Colonic mucosa (tissue), 4 donors: ENCODE data around the gene PRKCE. TPM values are rescaled to one million over a fixed set of nuclear protein-coding genes. Genes with fewer than 3 reads are reported as not detected.
"Not testable (repeated sequence)": the region's sequence is repeated elsewhere in the genome, so short reads cannot be mapped to it uniquely, and the experiment has no call there.

ENCODE experiments used
- DNase-seq: peaks from one replicate; pipeline ENCODE4 v3.0.0-alpha.2; 2020
- H3K27ac ChIP-seq: fragments of 200-600 bp; one replicate; pipeline ENCODE4 v1.8.0; 2021
- H3K27me3 ChIP-seq: fragments of 200-600 bp; one replicate; pipeline ENCODE4 v1.8.0; 2021
- H3K36me3 ChIP-seq: fragments of 200-600 bp; one replicate; pipeline ENCODE4 v1.8.0; 2021
- H3K4me1 ChIP-seq: fragments of 200-600 bp; one replicate; pipeline ENCODE4 v1.8.0; 2021; ENCODE audit warnings: mild to moderate bottlenecking
- H3K4me3 ChIP-seq: fragments of 200-600 bp; one replicate; pipeline ENCODE4 v1.8.0; 2021
- H3K9ac ChIP-seq, 2 donors: one replicate each; pipeline ENCODE4 v1.7.0; 2013; ENCODE audit warnings: control low read depth in 2 of 2, low read depth in 2 of 2, low read length in 2 of 2
- H3K9me3 ChIP-seq: fragments of 200-600 bp; one replicate; pipeline ENCODE4 v1.8.0; 2021
- intact Hi-C: fragments of 100-400 bp; cut with DNase I; formaldehyde crosslinking; loops from one replicate; pipeline ENCODE4 v1.14.1; 2022
- total RNA-seq, 2 donors: library from RNA; stranded (reverse); fragmentation: NEBNext Ultra II Directional in 1 of 2; extraction: Animal tissue kit (Norgen Biotek cat#: 25700) in 1 of 2; gene quantifications; one replicate each; pipeline ENCODE4 v1.2.1, GENCODE V29; 2021
- TF ChIP-seq, protein P1 (sequence below): fragments of 200-600 bp; IDR thresholded peaks from one replicate; pipeline ENCODE4 v1.8.0; 2022; ENCODE audit warnings: antibody characterized with exemption, mild to moderate bottlenecking
- donor health status: healthy.
- donor health status: DM: no; HTN: no; CAD: no.
- donor health status: DM: no; HTN: no; CAD: no.

PRKCE gene
- total RNA-seq, 2 donors from 2014 or later = 17.5 to 25.8 TPM

DNA sequence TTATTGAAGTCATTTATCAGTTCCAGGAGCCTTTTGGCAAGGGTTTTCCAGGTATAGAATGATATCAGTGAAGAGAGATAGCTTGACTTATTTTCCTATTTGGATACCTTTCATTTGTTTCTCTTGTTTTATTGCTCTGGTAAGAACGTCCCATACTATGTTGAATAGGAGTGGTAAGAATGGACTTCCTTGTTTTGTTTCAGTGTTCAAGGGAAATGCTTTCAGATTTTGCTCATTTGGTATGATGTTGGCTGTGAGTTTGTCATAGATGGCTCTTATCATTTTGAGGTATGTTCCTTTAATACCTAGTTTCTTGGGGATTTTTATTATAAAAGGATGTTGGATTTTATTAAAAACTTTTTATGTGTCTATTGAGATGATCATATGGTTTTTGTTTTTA, 558.6 kb downstream of the PRKCE start:
- H3K27ac ChIP-seq = no peak overlapping the region
- no peak overlapping the region for H3K9ac ChIP-seq
- no peaks in the 10 kb centered on the region for H3K27me3 ChIP-seq
- H3K9me3 ChIP-seq = no peaks in the 10 kb centered on the region
- intact Hi-C loops = no loop called here
- no peaks in the 10 kb centered on the region for H3K36me3 ChIP-seq
- H3K4me3 ChIP-seq = no peak overlapping the region
- TF ChIP-seq, protein P1, sequence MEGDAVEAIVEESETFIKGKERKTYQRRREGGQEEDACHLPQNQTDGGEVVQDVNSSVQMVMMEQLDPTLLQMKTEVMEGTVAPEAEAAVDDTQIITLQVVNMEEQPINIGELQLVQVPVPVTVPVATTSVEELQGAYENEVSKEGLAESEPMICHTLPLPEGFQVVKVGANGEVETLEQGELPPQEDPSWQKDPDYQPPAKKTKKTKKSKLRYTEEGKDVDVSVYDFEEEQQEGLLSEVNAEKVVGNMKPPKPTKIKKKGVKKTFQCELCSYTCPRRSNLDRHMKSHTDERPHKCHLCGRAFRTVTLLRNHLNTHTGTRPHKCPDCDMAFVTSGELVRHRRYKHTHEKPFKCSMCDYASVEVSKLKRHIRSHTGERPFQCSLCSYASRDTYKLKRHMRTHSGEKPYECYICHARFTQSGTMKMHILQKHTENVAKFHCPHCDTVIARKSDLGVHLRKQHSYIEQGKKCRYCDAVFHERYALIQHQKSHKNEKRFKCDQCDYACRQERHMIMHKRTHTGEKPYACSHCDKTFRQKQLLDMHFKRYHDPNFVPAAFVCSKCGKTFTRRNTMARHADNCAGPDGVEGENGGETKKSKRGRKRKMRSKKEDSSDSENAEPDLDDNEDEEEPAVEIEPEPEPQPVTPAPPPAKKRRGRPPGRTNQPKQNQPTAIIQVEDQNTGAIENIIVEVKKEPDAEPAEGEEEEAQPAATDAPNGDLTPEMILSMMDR = no peak
- H3K4me1 ChIP-seq = no peaks in the 10 kb centered on the region
- no peak for DNase-seq

DNA sequence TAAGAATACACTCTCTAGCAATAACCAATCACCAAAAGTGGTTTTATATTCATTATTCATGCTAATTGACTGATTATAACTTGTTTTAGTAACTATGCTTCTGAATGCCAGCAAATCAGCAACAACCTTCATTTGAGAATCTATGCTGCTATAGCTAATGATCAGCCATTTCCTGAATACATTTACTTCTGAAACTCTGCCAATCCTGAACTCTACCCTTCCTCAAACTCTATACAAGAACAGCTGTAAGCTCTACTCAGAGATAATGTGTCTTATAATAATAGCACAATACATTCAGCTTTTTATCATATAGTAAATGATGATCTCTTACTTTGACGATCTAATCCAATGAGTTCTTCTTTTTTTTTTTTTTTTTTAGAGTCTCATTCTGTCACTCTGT, 560.0 kb downstream of the PRKCE start:
- Histone ChIP-seq H3K27ac (no peak overlapping the region), H3K9ac (no peak overlapping the region), H3K27me3 (no peaks in the 10 kb centered on the region), H3K4me1 (no peaks in the 10 kb centered on the region), H3K4me3 (no peak overlapping the region), H3K36me3 (no peaks in the 10 kb centered on the region), H3K9me3 (no peaks in the 10 kb centered on the region)
- TF ChIP-seq, protein P1 = no peak
- intact Hi-C loops = no loop called here
- DNase-seq = no peak

DNA sequence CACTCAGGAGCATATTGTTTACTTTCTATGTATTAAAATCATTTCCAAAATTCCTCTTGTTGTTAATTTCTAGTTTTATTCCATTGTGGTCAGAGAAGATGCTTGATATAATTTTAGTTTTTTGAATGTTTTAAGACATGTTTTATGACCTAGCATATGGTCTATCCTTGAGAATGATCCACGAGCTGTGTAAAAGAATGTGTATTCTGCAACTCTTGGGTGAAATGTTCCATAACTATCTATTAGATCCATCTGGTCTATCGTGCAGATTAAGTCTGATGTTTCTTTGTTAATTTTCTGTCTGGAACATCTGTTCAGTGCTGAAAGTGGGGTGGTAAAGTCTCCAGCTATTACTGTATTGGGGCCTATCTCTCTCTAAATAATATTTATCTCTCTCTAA, 562.4 kb downstream of the PRKCE start:
- intact Hi-C loops = no loop called here
- H3K27me3 ChIP-seq = no peaks in the 10 kb centered on the region
- TF ChIP-seq, protein P1 = no peak
- H3K36me3 ChIP-seq = no peaks in the 10 kb centered on the region
- DNase-seq = no peak
- H3K27ac ChIP-seq = no peak overlapping the region
- H3K9me3 ChIP-seq = no peaks in the 10 kb centered on the region
- no peak overlapping the region for H3K9ac ChIP-seq
- H3K4me3 ChIP-seq = no peak overlapping the region
- no peaks in the 10 kb centered on the region for H3K4me1 ChIP-seq

DNA sequence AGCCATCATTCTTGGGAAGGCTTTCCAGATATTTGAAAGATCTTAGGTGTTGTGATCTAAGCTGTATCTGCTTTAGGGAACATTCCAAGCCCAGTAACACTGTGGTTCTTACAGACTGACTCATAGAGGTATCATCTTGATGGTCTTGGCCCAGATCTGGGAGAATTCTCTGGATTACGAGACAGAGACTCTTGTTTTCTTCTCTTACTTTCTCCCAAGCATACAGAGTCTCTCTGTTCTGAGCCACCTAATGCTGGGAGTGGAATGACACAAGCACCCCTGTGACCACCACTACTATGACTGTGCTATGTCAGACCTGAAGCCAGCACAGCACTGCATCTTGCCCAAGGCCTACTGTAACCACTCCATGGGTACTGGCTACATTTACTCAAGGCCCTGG, 564.7 kb downstream of the PRKCE start:
- no peaks in the 10 kb centered on the region for H3K36me3 ChIP-seq

DNA sequence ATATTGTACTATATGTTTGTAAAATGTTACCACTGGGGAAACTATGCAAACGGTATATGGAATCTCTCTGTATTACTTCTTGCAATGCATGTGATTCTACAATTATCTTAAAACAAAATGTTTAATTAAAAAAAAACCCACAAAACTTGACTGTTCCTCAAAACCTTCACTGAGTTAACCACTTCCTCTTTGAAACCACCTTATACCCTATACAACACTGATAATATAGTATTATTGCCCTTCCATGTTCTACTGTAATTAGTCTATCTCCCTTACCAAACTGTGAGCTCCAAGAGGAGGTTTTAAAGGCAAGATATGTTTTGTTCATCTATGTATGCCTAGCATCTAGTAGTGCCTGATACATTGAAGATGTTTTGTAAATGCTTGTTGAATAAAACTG, 572.0 kb downstream of the PRKCE start:
- intact Hi-C loops, H3K27ac ChIP-seq, H3K36me3 ChIP-seq: not testable (repeated sequence)

More for the DNA sequence above, 564.7 kb downstream of the PRKCE start:
- H3K4me1 ChIP-seq = no peaks in the 10 kb centered on the region
- no peaks in the 10 kb centered on the region for H3K27me3 ChIP-seq
- no peak overlapping the region for H3K9ac ChIP-seq
- no peak for DNase-seq
- no peaks in the 10 kb centered on the region for H3K9me3 ChIP-seq
- no peak overlapping the region for H3K27ac ChIP-seq
- intact Hi-C loops = no loop called here
- no peak overlapping the region for H3K4me3 ChIP-seq
- TF ChIP-seq, protein P1 = no peak

DNA sequence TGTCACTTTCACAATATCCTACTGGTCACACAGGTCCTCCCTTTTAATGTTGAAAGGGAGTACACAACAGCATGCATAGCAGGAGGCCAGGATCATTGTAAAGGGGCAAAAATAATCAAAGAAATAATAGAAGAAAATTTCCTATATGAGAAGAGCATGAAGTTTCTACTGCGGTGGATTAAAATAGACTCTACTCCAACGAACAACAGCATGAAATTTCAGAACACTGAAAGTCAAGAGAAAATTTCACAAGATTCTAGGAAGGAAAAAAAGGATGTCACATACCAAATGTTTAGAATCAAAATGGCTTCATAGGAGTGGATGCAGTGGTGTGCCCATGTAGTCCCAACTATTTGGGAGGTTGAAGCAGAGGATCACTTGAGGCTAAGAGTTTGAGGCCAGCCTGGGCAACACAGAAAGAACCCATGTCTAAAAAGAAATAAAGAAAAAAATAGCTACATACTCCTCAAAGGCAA, 573.7 kb downstream of the PRKCE start:
- TF ChIP-seq, protein P1 = no peak

More for the DNA sequence above, 572.0 kb downstream of the PRKCE start:
- H3K4me3 ChIP-seq, H3K4me1 ChIP-seq, H3K27me3 ChIP-seq, DNase-seq, H3K9ac ChIP-seq, H3K9me3 ChIP-seq: not testable (repeated sequence)

More for the DNA sequence above, 573.7 kb downstream of the PRKCE start:
- Histone ChIP-seq H3K9me3 (no peaks in the 10 kb centered on the region), H3K9ac (no peak overlapping the region), H3K27me3 (no peaks in the 10 kb centered on the region), H3K27ac (peak overlapping the region; percentile 40), H3K4me3 (no peak overlapping the region), H3K4me1 (no peaks in the 10 kb centered on the region), H3K36me3 (no peaks in the 10 kb centered on the region)
- intact Hi-C loops = no loop called here
- DNase-seq = no peak
